DOHH2 (cell line): ENCODE data around the gene RC3H2.

Experiments used
- H3F3A ChIP-seq: fragments of 200-600 bp; sonication (generic), shearing (Covaris generic); 2 replicates; pipeline ENCODE4 v1.6.0; 2016; ENCODE audit warnings: antibody characterized with exemption, mild to moderate bottlenecking; ENCODE audit not compliant: control insufficient read depth, insufficient read depth
- H3K27ac ChIP-seq: fragments of 200-600 bp; sonication (generic); 2 replicates; pipeline ENCODE4 v1.5.1; 2014; ENCODE audit warnings: low read depth, mild to moderate bottlenecking, low read length, moderate library complexity
- H3K27me3 ChIP-seq: fragments of 200-600 bp; sonication (generic); 2 replicates; pipeline ENCODE4 v1.6.1; 2014; ENCODE audit warnings: mild to moderate bottlenecking, low read length, mixed read lengths; ENCODE audit not compliant: control insufficient read depth
- H3K36me3 ChIP-seq: fragments of 200-600 bp; sonication (generic); 2 replicates; pipeline ENCODE4 v1.6.1; 2014; ENCODE audit warnings: mild to moderate bottlenecking, low read length, moderate library complexity, mixed read lengths; ENCODE audit not compliant: control insufficient read depth
- H3K4me1 ChIP-seq: fragments of 200-600 bp; sonication (generic); 2 replicates; pipeline ENCODE4 v1.6.1; 2014; ENCODE audit warnings: mild to moderate bottlenecking, low read length, mixed read lengths; ENCODE audit not compliant: control insufficient read depth
- H3K4me2 ChIP-seq: fragments of 200-600 bp; sonication (generic); 2 replicates; pipeline ENCODE4 v1.6.0; 2014; ENCODE audit warnings: mild to moderate bottlenecking, low read length, moderate library complexity
- H3K4me3 ChIP-seq: fragments of 200-600 bp; sonication (generic); 2 replicates; pipeline ENCODE4 v1.5.1; 2014; ENCODE audit warnings: mild to moderate bottlenecking, low read length, mixed read lengths
- H3K79me2 ChIP-seq: fragments of 200-600 bp; sonication (generic); 2 replicates; pipeline ENCODE4 v1.6.1; 2014; ENCODE audit warnings: mild to moderate bottlenecking, low read length, mixed read lengths; ENCODE audit not compliant: control insufficient read depth
- H3K9me2 ChIP-seq: fragments of 200-600 bp; sonication (generic); replicated peaks from 2 replicates; pipeline ENCODE4 v1.6.1; 2014; ENCODE audit warnings: mild to moderate bottlenecking, low read length, mixed read lengths; ENCODE audit not compliant: control insufficient read depth
- H3K9me3 ChIP-seq: fragments of 200-600 bp; sonication (generic); 2 replicates; pipeline ENCODE4 v1.6.1; 2014; ENCODE audit warnings: antibody characterized with exemption, low read length, mixed read lengths; ENCODE audit not compliant: control insufficient read depth, insufficient read depth
- H4K20me1 ChIP-seq: fragments of 200-600 bp; sonication (generic); 2 replicates; pipeline ENCODE4 v1.6.0; 2014; ENCODE audit warnings: low read depth, mild to moderate bottlenecking, antibody characterized with exemption, low read length, moderate library complexity; ENCODE audit not compliant: control insufficient read depth, insufficient read depth
- CTCF ChIP-seq: fragments of 200-600 bp; sonication (generic); IDR thresholded peaks from one replicate; pipeline ENCODE4 v1.5.1; 2014; ENCODE audit warnings: antibody characterized with exemption, mild to moderate bottlenecking, low read depth, low read length; ENCODE audit not compliant: poor library complexity, severe bottlenecking
- EZH2phosphoT487 ChIP-seq: fragments of 200-600 bp; sonication (generic); IDR thresholded peaks from 2 replicates; pipeline ENCODE4 v1.6.1; 2017; ENCODE audit warnings: borderline replicate concordance, mild to moderate bottlenecking, antibody characterized with exemption, low read length, moderate library complexity, mixed read lengths

The RC3H2 gene

DNA sequence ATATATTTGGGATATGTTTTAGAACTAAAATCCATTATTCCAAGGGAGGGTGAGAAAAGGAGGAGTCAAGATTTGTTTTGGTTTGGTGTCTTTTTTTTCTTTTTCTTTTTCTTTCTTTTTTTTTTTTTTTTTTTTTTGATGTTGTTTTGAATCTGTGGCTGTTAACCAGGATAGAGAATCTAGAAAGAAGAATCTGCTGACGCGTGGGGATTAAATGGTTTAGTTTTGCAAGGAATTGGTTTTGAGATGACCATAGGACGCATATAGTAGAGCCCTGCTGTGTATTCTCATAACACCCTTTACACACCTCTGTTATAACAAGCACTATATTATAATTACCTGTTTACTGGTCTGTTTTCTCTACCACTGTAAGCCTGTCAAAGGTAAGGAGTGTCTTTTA lies 45.1 kb upstream of the RC3H2 start:
- peaks cover 9% of the 10 kb centered on the region for H3K36me3 ChIP-seq
- 0 out of 2 replicates have a peak, but pooled peaks cover 3% of the 10 kb centered on the region for H3K4me1 ChIP-seq
- no peak overlapping the region for H3K27ac ChIP-seq
- no peaks in the 10 kb centered on the region for H3K9me2 ChIP-seq
- peaks cover 93% of the 10 kb centered on the region for H3K79me2 ChIP-seq
- TF ChIP-seq CTCF = no peak
- no peak for TF ChIP-seq EZH2phosphoT487
- H3F3A ChIP-seq = no peaks in the 10 kb centered on the region; the same call in 1 of the 2 replicates
- H3K4me2 ChIP-seq = no peak overlapping the region
- H3K9me3 ChIP-seq = no peaks in the 10 kb centered on the region
- no peaks in the 10 kb centered on the region for H3K27me3 ChIP-seq
- H4K20me1 ChIP-seq = no peaks in the 10 kb centered on the region
- H3K4me3 ChIP-seq = no peak overlapping the region

DNA sequence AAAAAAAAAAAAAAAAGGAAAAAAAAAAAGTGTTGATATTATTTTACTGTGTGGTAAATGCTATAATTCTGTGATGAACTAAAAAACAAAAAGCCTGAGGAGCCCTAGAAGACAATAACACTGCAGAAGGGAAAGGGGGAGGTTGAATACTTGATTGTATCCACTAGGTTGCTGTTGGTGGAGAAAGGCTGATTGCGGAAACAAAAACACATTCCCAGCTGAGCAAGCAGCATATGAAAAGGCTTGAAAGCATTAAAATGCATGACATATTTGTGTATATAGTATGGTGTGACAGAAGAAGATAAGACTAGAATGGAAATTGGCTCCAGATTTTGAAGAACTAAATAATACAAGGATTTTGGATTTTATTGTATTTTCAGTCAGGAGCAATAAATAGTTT lies 44.5 kb upstream of the RC3H2 start:
- H3K4me1 ChIP-seq = 0 out of 2 replicates have a peak, but pooled peaks cover 4% of the 10 kb centered on the region
- H3K4me3 ChIP-seq = no peak overlapping the region
- no peak overlapping the region for H3K4me2 ChIP-seq
- peaks cover 93% of the 10 kb centered on the region for H3K79me2 ChIP-seq
- no peaks in the 10 kb centered on the region for H3K9me3 ChIP-seq
- no peaks in the 10 kb centered on the region for H3K27me3 ChIP-seq
- no peaks in the 10 kb centered on the region for H3K9me2 ChIP-seq
- H4K20me1 ChIP-seq = no peaks in the 10 kb centered on the region
- H3K27ac ChIP-seq = no peak overlapping the region
- peaks cover 11% of the 10 kb centered on the region for H3K36me3 ChIP-seq
- no peak for TF ChIP-seq EZH2phosphoT487
- TF ChIP-seq CTCF = no peak
- H3F3A ChIP-seq = no peaks in the 10 kb centered on the region; the same call in 1 of the 2 replicates

DNA sequence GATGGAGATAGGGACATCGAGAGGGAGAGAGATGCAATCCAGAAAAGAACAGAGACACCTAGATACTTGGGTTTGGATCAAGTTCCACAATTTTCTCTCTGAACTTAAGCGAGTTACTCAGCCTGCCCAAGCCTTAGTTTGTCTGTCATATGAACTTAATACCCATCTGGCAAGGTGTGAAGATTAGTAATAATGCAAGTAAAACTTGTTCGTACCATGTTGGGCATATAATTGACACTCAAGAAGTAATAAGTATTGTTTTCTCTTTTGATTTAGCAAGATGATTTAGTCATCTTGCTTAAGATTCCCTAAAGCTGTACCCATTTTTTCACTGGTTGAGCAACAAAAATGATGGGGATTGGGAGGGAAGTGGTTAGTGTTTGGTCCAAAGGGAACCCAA lies 43.2 kb upstream of the RC3H2 start:
- no peak overlapping the region for H3K27ac ChIP-seq
- peaks cover 93% of the 10 kb centered on the region for H3K79me2 ChIP-seq
- H3F3A ChIP-seq = no peaks in the 10 kb centered on the region
- no peaks in the 10 kb centered on the region for H3K9me2 ChIP-seq
- peaks cover 4% of the 10 kb centered on the region; the same call in 1 of the 2 replicates for H3K4me1 ChIP-seq
- peaks cover 11% of the 10 kb centered on the region for H3K36me3 ChIP-seq
- no peak overlapping the region for H3K4me3 ChIP-seq
- no peaks in the 10 kb centered on the region for H4K20me1 ChIP-seq
- H3K27me3 ChIP-seq = no peaks in the 10 kb centered on the region
- no peak for TF ChIP-seq EZH2phosphoT487
- TF ChIP-seq CTCF = no peak
- H3K9me3 ChIP-seq = no peaks in the 10 kb centered on the region
- H3K4me2 ChIP-seq = no peak overlapping the region
